RWPE1 (cell line): ENCODE measurements around the gene REEP5.

Experiments used
- CTCF ChIA-PET: fragments of 350-600 bp; sonication (Branson Sonifier 250); formaldehyde crosslinking; extraction: SDS; loops from one replicate; lab custom pipeline; 2021; lab: Yijun Ruan, JAX
- POLR2A ChIA-PET: fragments of 400-600 bp; formaldehyde crosslinking; extraction: SDS; loops from one replicate; lab custom pipeline; 2020; ENCODE audit warnings: antibody characterized with exemption; ENCODE audit not compliant: low non-redundant PET; lab: Yijun Ruan, JAX
- DNase-seq: peaks from one replicate; pipeline ENCODE4 v3.0.0; 2012; ENCODE audit warnings: low spot score
- H3K27ac ChIP-seq: fragments of 450-650 bp; 2 replicates; pipeline ENCODE4 v1.5.1; 2017
- TF ChIP-seq, protein P1 (sequence below): fragments of 450-650 bp; conservative IDR thresholded peaks from 2 replicates; pipeline ENCODE4 v1.5.1; 2017; ENCODE audit warnings: low read depth, mild to moderate bottlenecking

The REEP5 gene

DNA sequence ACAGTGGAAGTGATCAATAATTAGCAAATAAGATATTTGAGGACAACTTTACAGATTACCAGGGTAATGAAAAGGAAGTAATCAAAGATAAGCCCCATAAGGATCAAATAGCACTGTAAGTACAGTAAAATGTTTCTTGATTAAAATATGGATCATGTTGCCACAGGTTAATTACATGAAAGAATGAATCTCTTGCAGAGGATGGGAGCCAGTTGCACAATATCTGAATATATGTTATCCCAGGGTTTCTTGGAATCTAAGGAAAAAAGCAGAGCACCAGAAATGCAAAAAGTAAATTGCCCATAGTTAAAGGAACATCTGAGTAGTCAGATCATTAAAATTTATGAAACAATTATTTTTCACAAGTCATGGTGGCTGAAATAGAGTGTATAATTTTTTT, 74.7 kb downstream of the REEP5 start:
- CTCF ChIA-PET = no interaction called here
- POLR2A ChIA-PET = no interaction called here
- no peak overlapping the region for H3K27ac ChIP-seq
- no peak for DNase-seq
- TF ChIP-seq, protein P1, sequence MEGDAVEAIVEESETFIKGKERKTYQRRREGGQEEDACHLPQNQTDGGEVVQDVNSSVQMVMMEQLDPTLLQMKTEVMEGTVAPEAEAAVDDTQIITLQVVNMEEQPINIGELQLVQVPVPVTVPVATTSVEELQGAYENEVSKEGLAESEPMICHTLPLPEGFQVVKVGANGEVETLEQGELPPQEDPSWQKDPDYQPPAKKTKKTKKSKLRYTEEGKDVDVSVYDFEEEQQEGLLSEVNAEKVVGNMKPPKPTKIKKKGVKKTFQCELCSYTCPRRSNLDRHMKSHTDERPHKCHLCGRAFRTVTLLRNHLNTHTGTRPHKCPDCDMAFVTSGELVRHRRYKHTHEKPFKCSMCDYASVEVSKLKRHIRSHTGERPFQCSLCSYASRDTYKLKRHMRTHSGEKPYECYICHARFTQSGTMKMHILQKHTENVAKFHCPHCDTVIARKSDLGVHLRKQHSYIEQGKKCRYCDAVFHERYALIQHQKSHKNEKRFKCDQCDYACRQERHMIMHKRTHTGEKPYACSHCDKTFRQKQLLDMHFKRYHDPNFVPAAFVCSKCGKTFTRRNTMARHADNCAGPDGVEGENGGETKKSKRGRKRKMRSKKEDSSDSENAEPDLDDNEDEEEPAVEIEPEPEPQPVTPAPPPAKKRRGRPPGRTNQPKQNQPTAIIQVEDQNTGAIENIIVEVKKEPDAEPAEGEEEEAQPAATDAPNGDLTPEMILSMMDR = no peak

DNA sequence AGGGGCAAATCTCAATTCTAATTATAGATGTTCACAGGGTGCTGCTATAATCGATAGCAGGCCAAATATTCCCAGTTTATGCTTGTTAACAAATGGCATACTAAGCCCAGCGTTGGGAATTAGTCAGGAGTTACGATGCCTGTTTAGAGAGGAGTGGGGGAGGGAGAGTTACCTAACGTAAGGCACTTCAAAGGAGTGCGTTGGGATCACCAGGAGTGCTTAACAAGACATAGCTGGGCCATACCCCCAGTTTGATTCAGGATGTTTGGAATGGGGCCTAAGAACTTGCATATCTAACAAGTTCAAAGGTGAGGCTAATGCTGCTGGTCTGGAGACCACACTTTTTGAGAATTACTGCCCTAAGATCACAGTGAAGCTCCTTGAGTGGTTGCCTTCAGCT, 75.5 kb downstream of the REEP5 start:
- CTCF ChIA-PET = no interaction called here
- no peak for DNase-seq
- POLR2A ChIA-PET = no interaction called here
- no peak overlapping the region for H3K27ac ChIP-seq
- TF ChIP-seq, protein P1 = no peak

DNA sequence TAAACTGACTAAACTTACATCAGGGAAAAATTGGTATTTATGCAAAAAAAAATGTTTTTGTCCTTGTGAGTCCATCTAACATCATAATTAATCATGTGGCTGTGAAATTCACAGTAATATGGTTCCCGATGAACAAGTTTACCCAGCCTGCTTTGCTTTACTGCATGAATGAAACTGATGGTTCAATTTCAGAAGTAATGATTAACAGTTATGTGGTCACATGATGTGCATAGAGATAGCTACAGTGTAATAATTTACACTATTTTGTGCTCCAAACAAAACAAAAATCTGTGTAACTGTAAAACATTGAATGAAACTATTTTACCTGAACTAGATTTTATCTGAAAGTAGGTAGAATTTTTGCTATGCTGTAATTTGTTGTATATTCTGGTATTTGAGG, 77.5 kb downstream of the REEP5 start:
- TF ChIP-seq, protein P1 = no peak
- ChIA-PET POLR2A (no interaction called here), CTCF (interaction anchor here (0.5 to 1.1 kb wide), 2 partner anchors 44 to 425 kb away, joined by 3 to 6 read pairs; no protein-coding TSS in a partner anchor)
- H3K27ac ChIP-seq = no peak overlapping the region
- DNase-seq = no peak

DNA sequence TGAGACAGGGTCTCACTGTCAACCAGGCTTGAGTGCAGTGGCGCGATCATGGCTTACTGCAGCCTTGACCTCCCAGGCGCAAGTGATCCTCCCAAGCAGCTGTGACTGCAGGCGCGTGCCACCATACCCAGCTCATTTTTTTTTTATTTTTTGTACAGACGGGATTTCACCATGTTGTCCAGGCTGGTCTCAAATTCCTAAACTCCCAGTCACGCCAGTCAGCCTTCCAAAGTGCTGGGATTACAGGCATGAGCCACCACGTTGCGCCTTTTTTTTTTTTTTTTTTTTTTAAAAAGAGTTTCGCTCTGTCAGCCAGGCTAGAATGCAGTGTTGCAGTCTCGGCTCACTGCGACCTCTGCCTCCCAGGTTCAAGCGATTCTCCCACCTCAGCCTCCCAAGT, 88.1 kb downstream of the REEP5 start:
- ChIA-PET CTCF (interaction anchor here (0.6 to 0.7 kb wide), 2 partner anchors 64 to 68 kb away, joined by 3 to 4 read pairs; no protein-coding TSS in a partner anchor), POLR2A (no interaction called here)
- TF ChIP-seq, protein P1 = no peak
- no peak overlapping the region for H3K27ac ChIP-seq
- DNase-seq = no peak

DNA sequence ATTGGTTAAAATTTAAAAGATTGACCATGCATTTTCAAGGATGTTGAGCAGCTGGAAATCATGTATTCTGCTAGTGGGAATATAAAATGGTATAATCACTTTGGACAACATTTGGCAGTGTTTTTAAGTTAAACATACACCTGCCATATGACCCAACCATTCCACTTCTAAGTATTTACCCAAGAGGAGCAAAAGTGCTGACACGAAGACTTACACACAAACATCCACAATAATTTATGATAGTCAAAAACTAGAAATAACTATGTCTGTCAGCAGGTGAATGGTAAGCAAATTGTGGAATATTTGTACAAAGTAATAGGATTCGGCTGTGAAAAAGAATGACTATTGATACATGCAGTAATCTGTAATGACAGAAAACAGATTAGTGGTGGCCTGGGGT, 91.6 kb downstream of the REEP5 start:
- ChIA-PET CTCF (interaction anchor here (0.5 kb wide), 1 partner anchor 781 kb away, joined by 3 read pairs; no protein-coding TSS in a partner anchor), POLR2A (no interaction called here)
- DNase-seq = no peak
- no peak overlapping the region for H3K27ac ChIP-seq
- TF ChIP-seq, protein P1 = no peak
